ENCODE results near the gene HOXD8.

The HOXD8 gene

GRCh38 chr2:176146645-176147044 lies 17.1 kb downstream of the HOXD8 start:
- no peak for DNase-seq (ENCODE audit: low read depth in 2 of 2)

GRCh38 chr2:176147210-176147799 lies 17.8 kb downstream of the HOXD8 start:
- DNase-seq (ENCODE audit: low read depth in 2 of 2), result no peak

- DNase-seq (ENCODE audit: low read depth in 2 of 2), result no peak
Measured at GRCh38 chr2:176147800-176148496, 18.4 kb downstream of the HOXD8 start.

DNA sequence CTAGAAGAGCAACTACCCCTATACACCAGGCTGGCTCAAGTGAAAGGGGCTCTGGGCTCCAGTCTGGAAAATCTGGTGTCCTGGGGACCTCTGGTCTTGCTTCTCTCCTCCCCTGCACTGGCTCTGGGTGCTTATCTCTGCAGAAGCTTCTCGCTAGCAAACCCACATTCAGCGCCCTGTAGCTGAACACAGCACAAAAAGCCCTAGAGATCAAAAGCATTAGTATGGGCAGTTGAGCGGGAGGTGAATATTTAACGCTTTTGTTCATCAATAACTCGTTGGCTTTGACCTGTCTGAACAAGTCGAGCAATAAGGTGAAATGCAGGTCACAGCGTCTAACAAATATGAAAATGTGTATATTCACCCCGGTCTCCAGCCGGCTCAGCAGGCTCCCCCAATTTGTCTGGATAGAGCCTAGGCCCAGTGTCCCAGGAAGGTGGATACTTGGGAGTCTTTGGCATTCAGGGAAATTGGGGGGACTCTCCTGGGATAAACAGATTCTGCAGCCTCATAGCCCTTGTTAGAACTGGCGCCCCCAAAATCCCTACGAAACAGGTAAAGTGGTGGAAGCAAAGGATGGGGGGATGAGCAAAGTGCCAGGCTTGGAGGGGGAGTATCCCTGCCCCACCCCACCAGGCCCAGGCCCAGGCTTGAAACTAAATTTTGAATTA lies 19.4 kb downstream of the HOXD8 start:
- no peak for DNase-seq (ENCODE audit: low read depth in 2 of 2)

DNA sequence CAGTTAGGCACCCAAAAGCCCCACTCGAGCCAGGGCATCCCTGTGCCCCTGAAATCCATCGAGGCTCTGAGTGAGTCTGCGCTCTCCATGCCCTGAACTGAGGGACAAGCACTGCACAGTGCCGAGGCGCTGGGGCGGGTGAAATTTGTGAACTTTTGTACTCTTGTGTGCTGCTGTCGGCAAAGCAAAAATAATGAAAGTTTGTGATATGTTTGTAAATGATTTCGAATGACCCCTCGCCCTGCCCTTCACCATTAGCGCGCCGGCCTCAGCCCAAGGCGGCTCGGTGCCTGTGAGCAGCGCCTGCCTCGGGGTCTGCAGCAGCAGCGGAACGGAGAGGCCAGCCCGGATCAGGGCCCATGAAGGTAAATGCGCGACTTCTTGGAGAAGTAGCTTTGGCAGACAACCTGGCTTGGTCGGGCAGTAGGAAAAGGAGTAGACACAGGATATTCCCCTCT lies 20.0 kb downstream of the HOXD8 start:
- DNase-seq (ENCODE audit: low read depth in 2 of 2), result no peak

GRCh38 chr2:176149939-176150583 lies 20.6 kb downstream of the HOXD8 start:
- no peak for DNase-seq (ENCODE audit: low read depth in 2 of 2)

DNA sequence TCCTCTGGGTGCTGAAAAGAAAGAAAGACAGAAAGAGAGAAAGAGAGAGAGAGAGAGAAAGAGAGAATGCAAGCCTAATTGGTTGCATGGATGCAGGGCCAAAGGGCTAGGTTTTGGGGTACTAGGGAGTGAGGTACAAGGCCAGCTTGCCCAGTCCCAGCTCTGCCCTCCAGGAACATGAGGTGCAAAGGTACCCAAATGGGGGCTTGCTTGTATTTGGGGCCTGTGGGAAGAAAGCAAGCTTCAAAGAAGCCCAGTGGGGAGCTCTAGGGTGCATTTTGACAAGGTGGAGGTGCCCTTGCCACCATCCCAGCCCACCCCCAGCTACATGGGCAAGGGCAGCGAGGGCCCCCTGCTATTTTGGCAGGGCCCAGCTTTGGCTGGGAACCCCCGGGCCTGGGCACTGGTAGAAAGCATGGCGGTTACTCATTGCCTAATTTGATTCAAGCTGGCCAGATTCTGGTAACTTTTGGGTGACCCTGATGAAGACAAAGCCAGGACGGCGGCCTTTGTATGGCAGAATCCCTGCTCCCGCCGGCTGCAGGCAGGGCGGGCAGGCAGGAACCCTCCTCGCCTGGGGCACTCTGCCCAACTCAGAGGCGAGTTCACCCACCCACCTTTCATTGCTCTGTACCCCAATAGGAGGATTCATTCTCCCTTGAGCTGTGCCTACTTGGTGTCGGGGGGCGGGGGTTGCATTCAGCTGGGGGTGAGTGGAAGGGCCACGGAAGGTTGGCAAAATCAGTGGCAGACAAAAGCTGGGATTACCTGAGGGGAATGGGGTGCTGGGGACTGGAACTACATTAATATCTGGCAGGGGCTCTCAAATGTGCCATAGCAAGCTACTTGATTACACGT lies 21.3 kb downstream of the HOXD8 start:
- DNase-seq (ENCODE audit: low read depth in 2 of 2), result no peak

DNA sequence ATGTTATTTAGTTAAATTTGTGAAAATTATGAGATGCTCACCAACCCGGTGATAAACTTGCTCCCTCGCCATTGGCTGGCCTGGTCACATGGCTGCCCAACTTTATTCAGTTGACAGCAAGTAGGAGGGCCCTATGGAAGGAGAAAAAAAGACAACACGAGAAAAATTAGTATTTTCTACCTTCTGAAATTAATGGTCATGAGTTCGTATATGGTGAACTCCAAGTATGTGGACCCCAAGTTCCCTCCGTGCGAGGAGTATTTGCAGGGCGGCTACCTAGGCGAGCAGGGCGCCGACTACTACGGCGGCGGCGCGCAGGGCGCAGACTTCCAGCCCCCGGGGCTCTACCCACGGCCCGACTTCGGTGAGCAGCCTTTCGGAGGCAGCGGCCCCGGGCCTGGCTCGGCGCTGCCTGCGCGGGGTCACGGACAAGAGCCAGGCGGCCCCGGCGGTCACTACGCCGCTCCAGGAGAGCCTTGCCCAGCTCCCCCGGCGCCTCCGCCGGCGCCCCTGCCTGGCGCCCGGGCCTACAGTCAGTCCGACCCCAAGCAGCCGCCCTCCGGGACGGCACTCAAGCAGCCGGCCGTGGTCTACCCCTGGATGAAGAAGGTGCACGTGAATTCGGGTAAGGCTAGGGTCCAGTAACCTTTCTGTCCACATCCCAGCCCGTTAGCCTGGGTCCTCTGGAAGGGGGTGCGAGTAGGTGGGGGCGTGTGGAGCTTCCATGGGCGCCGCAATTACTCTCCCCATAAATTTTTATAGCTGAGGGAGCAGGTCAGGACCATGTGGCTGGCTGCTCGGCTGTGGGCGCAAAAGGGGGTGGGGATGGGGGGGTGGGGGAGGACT lies 22.2 kb downstream of the HOXD8 start, which contains the start of gene HOXD4:
Gene HOXD4 (plus strand): TSS at position 109 of the 846 bp plus-strand sequence. CDS start 84 bp downstream, at position 193.
- DNase-seq (ENCODE audit: low read depth in 2 of 2), result no peak

DNA sequence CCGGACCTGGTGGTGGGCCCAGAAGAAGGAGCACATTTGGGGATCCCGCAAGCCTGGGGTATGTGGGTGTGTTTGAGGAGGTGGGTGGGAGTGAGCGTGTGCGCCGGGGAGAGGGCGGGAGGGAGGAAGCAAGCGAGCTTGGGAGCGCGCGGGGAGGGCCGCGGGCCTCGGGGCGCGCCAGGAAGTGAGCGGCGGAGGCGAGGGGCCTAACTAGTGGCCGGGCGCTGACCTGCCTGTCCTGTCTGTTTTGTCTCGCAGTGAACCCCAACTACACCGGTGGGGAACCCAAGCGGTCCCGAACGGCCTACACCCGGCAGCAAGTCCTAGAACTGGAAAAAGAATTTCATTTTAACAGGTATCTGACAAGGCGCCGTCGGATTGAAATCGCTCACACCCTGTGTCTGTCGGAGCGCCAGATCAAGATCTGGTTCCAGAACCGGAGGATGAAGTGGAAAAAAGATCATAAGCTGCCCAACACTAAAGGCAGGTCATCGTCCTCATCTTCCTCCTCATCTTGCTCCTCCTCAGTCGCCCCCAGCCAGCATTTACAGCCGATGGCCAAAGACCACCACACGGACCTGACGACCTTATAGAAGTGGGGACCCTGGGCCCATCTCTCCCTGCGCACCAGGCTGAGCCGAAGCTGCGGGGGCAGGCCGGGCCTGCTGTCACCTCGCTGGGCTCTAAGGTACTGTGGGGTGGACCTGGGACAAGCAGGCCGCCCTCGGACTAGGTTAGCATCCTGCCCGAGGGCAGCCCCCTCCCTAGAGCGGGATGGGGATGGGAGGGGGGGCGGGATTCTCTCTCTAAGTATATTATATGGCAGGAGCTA lies 23.1 kb downstream of the HOXD8 start:
- no peak for DNase-seq (ENCODE audit: low read depth in 2 of 2)

- DNase-seq (ENCODE audit: low read depth in 2 of 2), result no peak
Measured at GRCh38 chr2:176154576-176155252, 25.2 kb downstream of the HOXD8 start.

- DNase-seq (ENCODE audit: low read depth in 2 of 2), result no peak
Measured at GRCh38 chr2:176155356-176156044, 26.0 kb downstream of the HOXD8 start.

DNA sequence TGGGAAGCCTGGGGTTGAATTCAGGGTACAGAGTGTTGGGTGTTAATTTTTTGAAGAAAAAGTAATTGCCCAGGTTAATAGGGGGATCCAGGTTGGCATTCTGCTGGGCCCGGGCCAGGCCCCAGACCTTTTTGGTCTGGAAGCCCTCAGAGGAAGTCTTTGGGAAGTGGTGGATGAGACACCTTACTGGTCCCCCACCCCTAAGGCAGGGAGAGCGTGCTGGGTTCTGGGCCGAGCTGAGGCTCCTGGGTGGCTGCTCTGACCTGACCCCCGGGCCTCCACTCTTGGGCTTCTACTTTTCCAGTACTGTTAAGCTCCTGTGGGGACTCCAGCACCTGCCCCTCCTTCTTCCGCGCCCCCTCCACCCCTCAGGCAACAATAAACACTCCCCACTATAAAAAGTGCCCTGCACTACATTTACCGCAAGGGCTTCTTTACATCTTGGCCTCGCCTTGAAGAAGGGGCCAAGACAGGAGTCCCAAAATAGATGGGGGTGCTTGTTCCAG lies 26.8 kb downstream of the HOXD8 start:
- no peak for DNase-seq (ENCODE audit: low read depth in 2 of 2)

GRCh38 chr2:176156807-176157498 lies 27.4 kb downstream of the HOXD8 start, which contains the start of gene HOXD3:
HOXD3 (plus strand) TSS chr2:176157307; CDS start chr2:176169115, 11,808 bp downstream.
- no peak for DNase-seq (ENCODE audit: low read depth in 2 of 2)

DNA sequence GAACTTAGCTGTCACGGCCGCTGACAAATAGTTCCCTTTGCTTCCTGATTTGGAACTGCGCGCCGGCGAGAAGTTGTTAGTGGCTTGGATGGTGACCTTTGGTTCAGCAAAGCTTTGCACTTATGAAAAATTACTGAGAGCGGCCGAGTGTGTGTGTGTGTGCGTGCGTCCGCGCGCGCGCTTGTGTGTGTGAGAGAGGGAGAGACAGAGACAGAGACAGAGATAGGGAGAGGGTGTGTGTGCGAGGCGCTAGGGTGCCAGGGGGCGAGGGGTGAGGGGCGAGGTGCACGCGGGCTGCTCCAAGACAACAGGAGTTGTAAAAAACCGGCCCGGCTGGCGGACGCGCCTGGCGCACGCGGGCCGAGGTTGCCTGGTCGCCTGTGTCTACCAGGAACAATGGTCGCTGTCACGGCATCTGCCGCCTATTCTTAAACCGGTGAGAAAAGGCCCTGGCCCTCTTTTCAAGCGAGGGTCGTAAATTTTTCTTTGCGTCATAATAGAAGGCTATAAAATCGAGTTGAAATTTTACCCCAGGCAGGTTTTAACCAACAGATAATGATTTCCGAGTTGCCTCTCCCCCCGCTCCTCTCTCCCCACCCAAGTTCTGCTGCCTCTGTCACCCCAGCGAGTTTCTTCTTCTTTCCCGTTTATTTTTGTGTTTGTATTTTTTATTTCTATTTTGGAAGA lies 28.1 kb downstream of the HOXD8 start:
- no peak for DNase-seq (ENCODE audit: low read depth in 2 of 2)

- no peak for DNase-seq (ENCODE audit: low read depth in 2 of 2)
Measured at GRCh38 chr2:176158186-176158591, 28.7 kb downstream of the HOXD8 start.

DNA sequence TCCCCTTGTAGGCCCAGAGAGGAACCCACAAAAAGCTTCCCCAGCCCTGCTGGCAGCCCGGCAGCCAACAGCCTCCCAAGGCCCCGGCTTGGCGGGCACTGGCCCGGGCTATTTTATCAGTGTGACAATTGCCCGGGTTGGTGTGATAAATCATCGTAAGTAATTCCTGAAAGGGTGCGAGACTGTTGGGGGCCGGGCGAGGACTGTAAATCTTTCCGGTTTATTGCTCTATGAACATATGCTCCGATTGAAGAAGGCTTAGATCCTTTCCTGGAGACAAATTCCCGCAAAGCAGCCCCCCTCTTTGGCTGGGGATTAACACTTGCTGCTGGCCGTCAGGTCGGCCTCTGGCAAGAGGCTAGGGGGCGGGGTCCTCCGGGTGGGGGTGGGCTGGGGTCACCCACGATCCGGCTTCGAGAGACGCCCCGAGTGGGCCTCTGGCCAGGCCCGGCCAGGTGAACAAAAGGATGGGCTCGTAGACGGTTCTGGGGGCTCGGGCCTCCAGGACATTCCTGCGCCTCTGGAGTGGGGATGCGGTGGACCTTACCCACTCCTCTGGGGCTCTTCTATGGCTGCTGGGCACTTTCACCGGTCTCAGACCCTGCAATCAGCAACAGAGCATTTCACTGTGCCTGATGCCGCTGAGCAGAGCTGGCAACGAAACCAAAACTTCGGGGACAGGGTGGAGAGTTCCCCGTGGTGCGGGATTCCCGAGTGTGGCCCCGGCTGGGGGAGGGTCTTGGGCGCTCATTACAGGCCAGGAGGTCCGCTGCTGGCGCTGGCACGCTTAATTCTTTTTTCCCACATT lies 29.6 kb downstream of the HOXD8 start:
- DNase-seq (ENCODE audit: low read depth in 2 of 2), result no peak

Measured in stimulated activated CD4-positive, alpha-beta T cell treated with anti-CD3 and anti-CD28 coated beads, Interleukin-15, amount 100 ng/mL, for 48 hours (primary cell).